Stomach (tissue), 4 donors: ENCODE measurements around the gene KRTAP10-3.

ENCODE experiments used
- CTCF ChIP-seq, 7 experiments: fragments of 450-650 bp in 4 of 7; fragments of 200-600 bp in 3 of 7; sonication (generic) in 3 of 7; IDR thresholded peaks; one replicate each; pipeline ENCODE4 v1.5.1; 2016 to 2019; ENCODE audit warnings: antibody characterized with exemption in 7 of 7, control low read depth in 2 of 7, mild to moderate bottlenecking in 1 of 7
- EP300 ChIP-seq: sonication (generic); formaldehyde crosslinking; IDR thresholded peaks from one replicate; pipeline ENCODE4 v1.6.1; 2017; ENCODE audit warnings: antibody characterized with exemption
- POLR2AphosphoS5 ChIP-seq, 3 donors: sonication (generic); formaldehyde crosslinking; IDR thresholded peaks; one replicate each; pipeline ENCODE4 v1.6.1; 2016; ENCODE audit warnings: antibody characterized with exemption in 3 of 3

DNA sequence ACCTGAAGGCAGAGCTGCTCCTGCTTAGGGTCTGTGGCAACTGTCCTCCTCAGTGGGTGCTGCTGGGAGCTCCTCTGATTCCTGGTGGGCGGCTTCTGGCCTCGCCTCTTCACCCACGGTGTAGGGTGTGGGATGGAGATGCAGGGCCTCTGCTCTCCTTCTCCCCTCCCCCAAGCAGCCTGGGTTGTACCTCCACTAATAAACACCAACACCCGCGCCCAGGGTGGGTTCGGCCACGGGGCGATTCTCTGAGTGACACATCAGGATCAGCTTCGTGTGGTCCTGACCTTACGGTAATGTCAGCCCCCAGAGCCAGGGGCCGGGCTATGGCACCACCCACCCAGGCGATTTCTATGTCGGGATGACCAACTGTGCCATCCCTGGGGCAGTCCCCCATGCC is 42.3 kb downstream of the KRTAP10-3 start:
- TF ChIP-seq CTCF (IDR thresholded peaks at IDR 0.05) (no peak), POLR2AphosphoS5 (IDR thresholded peaks at IDR 0.05) (no peak), EP300 (no peak)
